ENCODE measurements around the gene MED15. TPM values are rescaled to one million over a fixed set of nuclear protein-coding genes. Genes with fewer than 3 reads are reported as not detected.

The MED15 gene
- total and polyA plus RNA-seq, 2 of the 4 experiments (the other 2 are of a cell fraction) = 19.0 to 68.8 TPM

DNA sequence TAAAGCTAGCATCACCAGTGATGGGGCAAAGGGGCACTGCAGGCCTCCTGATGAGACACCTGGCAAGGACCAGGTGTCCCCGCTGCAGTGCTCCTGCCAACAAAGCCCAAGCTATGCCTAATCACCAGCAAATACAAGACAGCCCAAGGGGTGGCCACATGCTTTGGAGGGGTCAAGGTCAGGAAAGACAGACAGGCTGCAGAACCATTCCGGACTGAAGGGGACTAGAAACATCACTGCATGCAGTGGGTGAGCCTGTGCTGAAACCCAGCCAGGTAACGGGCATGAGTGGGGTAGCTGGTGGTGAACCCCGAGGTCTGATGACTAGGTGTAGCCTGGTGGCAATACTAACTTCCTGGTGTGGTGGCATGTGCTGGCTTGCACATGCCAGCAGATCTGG, 111.1 kb downstream of the MED15 start:
- Histone ChIP-seq H3K4me3 (ENCODE audit: insufficient read depth, low read depth, low read length) (no peak overlapping the region), H3K4me2 (ENCODE audit: low read depth, low read length) (no peak overlapping the region), H3K27me3 (ENCODE audit: control insufficient read depth, insufficient read depth, low read length) (peaks cover 39% of the 10 kb centered on the region), H3K18ac (ENCODE audit: low read depth, low read length) (no peak overlapping the region), H2AFZ (replicated peaks; ENCODE audit: low read length, poor library complexity) (no peak overlapping the region), H4K8ac (ENCODE audit: low read depth in 2 of 2, low read length in 2 of 2) (no peak overlapping the region), H3K56ac (ENCODE audit: extremely low read depth, insufficient read depth, low read length) (no peak overlapping the region), H2BK20ac (ENCODE audit: low read depth, low read length) (no peak overlapping the region), H3K23ac (ENCODE audit: low read depth, low read length) (no peak overlapping the region), H3K9me1 (ENCODE audit: insufficient read depth, low read length) (no peaks in the 10 kb centered on the region), H3K36me3 (ENCODE audit: control insufficient read depth, insufficient read depth, low read length) (no peaks in the 10 kb centered on the region), H3K14ac (replicated peaks; ENCODE audit: low read depth, low read length) (no peak overlapping the region), H2BK15ac (ENCODE audit: low read depth, low read length) (no peak overlapping the region), H3K27ac (ENCODE audit: insufficient read depth, low read length) (no peak overlapping the region), H2AK9ac (replicated peaks; ENCODE audit: low read depth, low read length, poor library complexity) (no peak overlapping the region), H2BK5ac (ENCODE audit: low read depth, low read length, poor library complexity, severe bottlenecking) (no peak overlapping the region), H4K20me1 (ENCODE audit: insufficient read depth, low read length) (no peaks in the 10 kb centered on the region), H2AK5ac (ENCODE audit: low read depth, low read length) (no peak overlapping the region), H2BK120ac (ENCODE audit: low read depth, low read length) (no peak overlapping the region), H3K79me1 (ENCODE audit: low read depth in 1 of 2, low read length in 2 of 2) (no peaks in the 10 kb centered on the region), H3K4me1 (ENCODE audit: control insufficient read depth, insufficient read depth, low read length) (no peaks in the 10 kb centered on the region), H4K5ac (ENCODE audit: low read depth, low read length) (no peak overlapping the region), H3K9me3 (ENCODE audit: control insufficient read depth, insufficient read depth, low read length) (no peaks in the 10 kb centered on the region), H3K4ac (ENCODE audit: low read depth, low read length) (no peak overlapping the region), H3K9ac (ENCODE audit: low read depth, low read length) (no peak overlapping the region), H4K91ac (ENCODE audit: insufficient read depth, low read depth, low read length) (no peak overlapping the region)
- ATAC-seq (ENCODE audit: low read depth) (no peak), DNase-seq (no peak)
- dilution Hi-C loops (cut with HindIII; ENCODE audit: low sequenced_read_pairs, unreplicated experiment) = no loop called here
- in situ Hi-C loops (cut with MboI; ENCODE audit: low sequenced_read_pairs) = no loop called here
- BruUV-seq (replicated peaks) = no TSS peak
- CTCF ChIA-PET = no interaction called here
- intact Hi-C loops (cut with micrococcal nuclease) = no loop called here
- POLR2A ChIA-PET (ENCODE audit: unreplicated experiment) = no interaction called here
- WGBS, 2 experiments (ENCODE audit: extremely low coverage in 2 of 2, insufficient read length in 1 of 2) = 69% methylated on average over 2 of the region's 4 CpGs; no CpG with 5 or more reads in 1 of the 2 experiments
- TF ChIP-seq RCOR1 (IDR thresholded peaks at IDR 0.05; ENCODE audit: insufficient replicate concordance, low read length) (no peak), POLR2A (IDR thresholded peaks at IDR 0.05; ENCODE audit: low read depth, low read length) (no peak), CHD1 (IDR thresholded peaks at IDR 0.05; ENCODE audit: low read depth, low read length) (no peak), MXI1 (IDR thresholded peaks at IDR 0.05; ENCODE audit: borderline replicate concordance, low read depth, low read length) (no peak), RFX5 (IDR thresholded peaks at IDR 0.05; ENCODE audit: low read depth, low read length) (no peak), BHLHE40 (IDR thresholded peaks at IDR 0.05; ENCODE audit: low read depth, low read length) (no peak), CEBPB (IDR thresholded peaks at IDR 0.05; ENCODE audit: low read depth, low read length) (no peak), MAFK (IDR thresholded peaks at IDR 0.05; ENCODE audit: low read depth, low read length) (no peak), RAD21 (IDR thresholded peaks at IDR 0.05; ENCODE audit: low read length) (no peak), FOS (IDR thresholded peaks at IDR 0.05; ENCODE audit: low read depth, low read length) (no peak), MAZ (IDR thresholded peaks at IDR 0.05; ENCODE audit: borderline replicate concordance, low read depth, low read length) (no peak), NFE2L2 (IDR thresholded peaks at IDR 0.05; ENCODE audit: low read depth, low read length) (no peak), USF2 (IDR thresholded peaks at IDR 0.05; ENCODE audit: low read depth, low read length) (no peak), SMC3 (IDR thresholded peaks at IDR 0.05; ENCODE audit: low read depth, low read length) (no peak)
- TF ChIP-seq, protein P1, sequence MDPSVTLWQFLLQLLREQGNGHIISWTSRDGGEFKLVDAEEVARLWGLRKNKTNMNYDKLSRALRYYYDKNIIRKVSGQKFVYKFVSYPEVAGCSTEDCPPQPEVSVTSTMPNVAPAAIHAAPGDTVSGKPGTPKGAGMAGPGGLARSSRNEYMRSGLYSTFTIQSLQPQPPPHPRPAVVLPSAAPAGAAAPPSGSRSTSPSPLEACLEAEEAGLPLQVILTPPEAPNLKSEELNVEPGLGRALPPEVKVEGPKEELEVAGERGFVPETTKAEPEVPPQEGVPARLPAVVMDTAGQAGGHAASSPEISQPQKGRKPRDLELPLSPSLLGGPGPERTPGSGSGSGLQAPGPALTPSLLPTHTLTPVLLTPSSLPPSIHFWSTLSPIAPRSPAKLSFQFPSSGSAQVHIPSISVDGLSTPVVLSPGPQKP (IDR thresholded peaks at IDR 0.05; ENCODE audit: borderline replicate concordance, low read depth, low read length) = no peak
- TF ChIP-seq, protein P2, sequence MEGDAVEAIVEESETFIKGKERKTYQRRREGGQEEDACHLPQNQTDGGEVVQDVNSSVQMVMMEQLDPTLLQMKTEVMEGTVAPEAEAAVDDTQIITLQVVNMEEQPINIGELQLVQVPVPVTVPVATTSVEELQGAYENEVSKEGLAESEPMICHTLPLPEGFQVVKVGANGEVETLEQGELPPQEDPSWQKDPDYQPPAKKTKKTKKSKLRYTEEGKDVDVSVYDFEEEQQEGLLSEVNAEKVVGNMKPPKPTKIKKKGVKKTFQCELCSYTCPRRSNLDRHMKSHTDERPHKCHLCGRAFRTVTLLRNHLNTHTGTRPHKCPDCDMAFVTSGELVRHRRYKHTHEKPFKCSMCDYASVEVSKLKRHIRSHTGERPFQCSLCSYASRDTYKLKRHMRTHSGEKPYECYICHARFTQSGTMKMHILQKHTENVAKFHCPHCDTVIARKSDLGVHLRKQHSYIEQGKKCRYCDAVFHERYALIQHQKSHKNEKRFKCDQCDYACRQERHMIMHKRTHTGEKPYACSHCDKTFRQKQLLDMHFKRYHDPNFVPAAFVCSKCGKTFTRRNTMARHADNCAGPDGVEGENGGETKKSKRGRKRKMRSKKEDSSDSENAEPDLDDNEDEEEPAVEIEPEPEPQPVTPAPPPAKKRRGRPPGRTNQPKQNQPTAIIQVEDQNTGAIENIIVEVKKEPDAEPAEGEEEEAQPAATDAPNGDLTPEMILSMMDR (conservative IDR thresholded peaks at IDR 0.05; ENCODE audit: low read depth, low read length) = no peak

All from IMR-90 (cell line).